GM23338 (cell line): ENCODE measurements around the gene CHD8. TPM values are rescaled to one million over a fixed set of nuclear protein-coding genes. Genes with fewer than 3 reads are reported as not detected.

Source experiments
- ATAC-seq: fragments of 200-7000 bp; cut with Tn5 transposase; 3 replicates; pipeline ENCODE4 v1.9.1; 2020
- DNase-seq: peaks from one replicate; pipeline ENCODE4 v3.0.0-alpha.2; 2015; ENCODE audit warnings: low spot score
- H2AFZ ChIP-seq: fragments of 200-600 bp; sonication (generic); 2 replicates; pipeline ENCODE4 v1.8.0; 2016; ENCODE audit warnings: antibody characterized with exemption, mild to moderate bottlenecking, moderate library complexity
- H3F3A ChIP-seq: fragments of 200-600 bp; sonication (generic); replicated peaks from 2 replicates; pipeline ENCODE4 v1.8.0; 2017; ENCODE audit warnings: antibody characterized with exemption, mixed run types, low read depth
- H3K27ac ChIP-seq: fragments of 200-600 bp; sonication (generic); 2 replicates; pipeline ENCODE4 v1.6.1; 2016; ENCODE audit warnings: low read depth
- H3K27me3 ChIP-seq: fragments of 200-600 bp; sonication (generic); 2 replicates; pipeline ENCODE4 v1.8.0; 2016; ENCODE audit warnings: mild to moderate bottlenecking, mixed run types, moderate library complexity; ENCODE audit not compliant: insufficient read depth
- H3K36me3 ChIP-seq: fragments of 200-600 bp; sonication (generic); 2 replicates; pipeline ENCODE4 v1.8.0; 2016; ENCODE audit warnings: mild to moderate bottlenecking; ENCODE audit not compliant: insufficient read depth
- H3K4me1 ChIP-seq: fragments of 200-600 bp; sonication (generic); 2 replicates; pipeline ENCODE4 v1.8.0; 2016; ENCODE audit warnings: mild to moderate bottlenecking, moderate library complexity; ENCODE audit not compliant: insufficient read depth
- H3K4me2 ChIP-seq: fragments of 200-600 bp; sonication (generic); 2 replicates; pipeline ENCODE4 v1.7.1; 2017; ENCODE audit warnings: mixed run types
- H3K4me3 ChIP-seq: fragments of 200-600 bp; sonication (generic); 2 replicates; pipeline ENCODE4 v1.6.1; 2016; ENCODE audit warnings: mixed run types
- H3K79me2 ChIP-seq: fragments of 200-600 bp; sonication (generic); replicated peaks from 2 replicates; pipeline ENCODE4 v1.8.0; 2017; ENCODE audit warnings: mild to moderate bottlenecking; ENCODE audit not compliant: insufficient read depth
- H3K9me2 ChIP-seq: fragments of 200-600 bp; sonication (generic); 2 replicates; pipeline ENCODE4 v1.8.0; 2017; ENCODE audit not compliant: insufficient read depth
- H4K20me1 ChIP-seq: fragments of 200-600 bp; sonication (generic); replicated peaks from 2 replicates; pipeline ENCODE4 v1.8.0; 2017; ENCODE audit warnings: mild to moderate bottlenecking; ENCODE audit not compliant: insufficient read depth
- H3K27ac Mint-ChIP-seq: 2 replicates; pipeline ENCODE4 v1.8.0; 2020; ENCODE audit warnings: inconsistent platforms, mild to moderate bottlenecking, moderate library complexity, mixed read lengths
- H3K27me3 Mint-ChIP-seq: 3 replicates; pipeline ENCODE4 v1.8.0; 2022; ENCODE audit warnings: low read depth, mild to moderate bottlenecking, moderate library complexity, mixed read lengths, inconsistent platforms; ENCODE audit not compliant: insufficient read depth, poor library complexity
- H3K36me3 Mint-ChIP-seq: 3 replicates; pipeline ENCODE4 v1.8.0; 2021; ENCODE audit warnings: low read depth, mild to moderate bottlenecking, inconsistent platforms, moderate library complexity, mixed read lengths
- H3K4me1 Mint-ChIP-seq: 3 replicates; pipeline ENCODE4 v1.8.0; 2020; ENCODE audit warnings: mild to moderate bottlenecking, inconsistent platforms, mixed read lengths
- H3K4me3 Mint-ChIP-seq: 3 replicates; pipeline ENCODE4 v1.8.0; 2021; ENCODE audit warnings: moderate library complexity, mild to moderate bottlenecking, inconsistent platforms, mixed read lengths
- H3K9me3 Mint-ChIP-seq: 3 replicates; pipeline ENCODE4 v1.8.0; 2020; ENCODE audit warnings: moderate library complexity, mild to moderate bottlenecking, inconsistent platforms, mixed read lengths
- CREB1 ChIP-seq: fragments of 250-450 bp; sonication (Bioruptor Pico); IDR thresholded peaks from 2 replicates; pipeline ENCODE4 v1.5.0; 2020; ENCODE audit warnings: low read depth, mild to moderate bottlenecking, moderate library complexity
- EZH2 ChIP-seq: fragments of 200-600 bp; sonication (generic); IDR thresholded peaks from one replicate; pipeline ENCODE4 v1.8.0; 2017; ENCODE audit warnings: antibody characterized with exemption, mild to moderate bottlenecking, low read depth; ENCODE audit not compliant: unreplicated experiment
- EZH2phosphoT487 ChIP-seq: fragments of 200-600 bp; sonication (generic); IDR thresholded peaks from one replicate; pipeline ENCODE4 v1.8.1; 2018; ENCODE audit warnings: antibody characterized with exemption; ENCODE audit not compliant: unreplicated experiment
- JUNB ChIP-seq: IDR thresholded peaks from one replicate; pipeline ENCODE4 v1.6.1; 2016; ENCODE audit warnings: antibody characterized with exemption; ENCODE audit not compliant: unreplicated experiment
- NANOG ChIP-seq: IDR thresholded peaks from 2 replicates; pipeline ENCODE4 v1.6.1; 2016; ENCODE audit warnings: antibody characterized with exemption, borderline replicate concordance
- POLR2AphosphoS5 ChIP-seq: IDR thresholded peaks from 2 replicates; pipeline ENCODE4 v1.6.1; 2016; ENCODE audit warnings: antibody characterized with exemption, low read depth
- STAT1 ChIP-seq: IDR thresholded peaks from one replicate; pipeline ENCODE4 v1.6.1; 2016; ENCODE audit warnings: antibody characterized with exemption; ENCODE audit not compliant: unreplicated experiment
- ZNF114 ChIP-seq: fragments of 250-450 bp; sonication (Bioruptor Pico); IDR thresholded peaks from 2 replicates; pipeline ENCODE4 v1.5.0; 2020; ENCODE audit warnings: mild to moderate bottlenecking, moderate library complexity
- ZNF331 ChIP-seq: fragments of 250-450 bp; sonication (Bioruptor Pico); IDR thresholded peaks from 2 replicates; pipeline ENCODE4 v1.5.0; 2020; ENCODE audit warnings: low read depth, mild to moderate bottlenecking, moderate library complexity
- polyA plus RNA-seq: library from polyadenylated mRNA; unstranded; fragments of >200 nt; fragmentation: Nextera tagmentation; extraction: Ambion mirVana; gene quantifications from 2 replicates; pipeline ENCODE4 v1.2.1, GENCODE V29; 2016
- total RNA-seq: library from RNA; depleted of rRNA; stranded (reverse); fragments of >200 nt; shearing (Covaris generic); gene quantifications from 2 replicates; pipeline ENCODE4 v1.2.3, GENCODE V29; 2014
- TF ChIP-seq, protein P1 (sequence below): IDR thresholded peaks from 2 replicates; pipeline ENCODE4 v1.6.1; 2016; ENCODE audit warnings: antibody characterized with exemption
- TF ChIP-seq, protein P2 (sequence below): IDR thresholded peaks from one replicate; pipeline ENCODE4 v1.6.1; 2018; ENCODE audit warnings: antibody characterized with exemption; ENCODE audit not compliant: unreplicated experiment

The CHD8 gene
- total and polyA plus RNA-seq, 2 experiments from 2014 or later, result 96.2 to 129 TPM

DNA sequence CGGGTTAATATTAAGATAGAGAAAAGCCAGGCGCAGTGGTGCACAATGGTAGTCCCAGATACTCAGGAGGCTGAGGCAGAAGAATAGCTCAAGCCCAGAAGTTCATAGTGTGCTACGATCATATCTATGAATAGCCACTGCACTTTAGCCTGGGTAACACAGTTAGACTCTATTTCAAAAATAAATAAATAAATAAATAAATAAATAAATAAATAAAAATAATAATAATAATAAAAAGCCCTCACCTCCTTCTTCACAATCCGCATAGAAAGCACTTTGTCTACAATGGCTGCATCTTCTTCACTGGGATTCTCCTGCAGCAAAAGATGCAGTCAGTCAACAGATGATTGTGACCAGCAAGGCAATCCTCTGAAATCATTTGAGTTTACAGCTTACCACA is 40.6 kb downstream of the CHD8 start:
- no peaks in the 10 kb centered on the region for H3K9me2 ChIP-seq
- H3K36me3 Mint-ChIP-seq, result peaks cover 87% of the 10 kb centered on the region
- no peak overlapping the region for H3K27ac Mint-ChIP-seq
- ATAC-seq (no peak), DNase-seq (no peak)
- 0 out of 2 replicates have a peak, but pooled peaks cover 5% of the 10 kb centered on the region for H3K79me2 ChIP-seq
- H2AFZ ChIP-seq, result no peak overlapping the region
- no peaks in the 10 kb centered on the region for H3K27me3 ChIP-seq
- no peaks in the 10 kb centered on the region; the same call in 2 of the 3 replicates for H3K9me3 Mint-ChIP-seq
- peaks cover 73% of the 10 kb centered on the region for H3K36me3 ChIP-seq
- TF ChIP-seq CREB1 (CRISPR knock-in tag) (no peak), EZH2phosphoT487 (no peak), EZH2 (no peak), STAT1 (no peak), ZNF331 (CRISPR knock-in tag) (no peak), NANOG (no peak), ZNF114 (CRISPR knock-in tag) (no peak), JUNB (no peak), POLR2AphosphoS5 (no peak)
- TF ChIP-seq, protein P1, sequence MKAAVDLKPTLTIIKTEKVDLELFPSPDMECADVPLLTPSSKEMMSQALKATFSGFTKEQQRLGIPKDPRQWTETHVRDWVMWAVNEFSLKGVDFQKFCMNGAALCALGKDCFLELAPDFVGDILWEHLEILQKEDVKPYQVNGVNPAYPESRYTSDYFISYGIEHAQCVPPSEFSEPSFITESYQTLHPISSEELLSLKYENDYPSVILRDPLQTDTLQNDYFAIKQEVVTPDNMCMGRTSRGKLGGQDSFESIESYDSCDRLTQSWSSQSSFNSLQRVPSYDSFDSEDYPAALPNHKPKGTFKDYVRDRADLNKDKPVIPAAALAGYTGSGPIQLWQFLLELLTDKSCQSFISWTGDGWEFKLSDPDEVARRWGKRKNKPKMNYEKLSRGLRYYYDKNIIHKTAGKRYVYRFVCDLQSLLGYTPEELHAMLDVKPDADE, result no peak
- TF ChIP-seq, protein P2, sequence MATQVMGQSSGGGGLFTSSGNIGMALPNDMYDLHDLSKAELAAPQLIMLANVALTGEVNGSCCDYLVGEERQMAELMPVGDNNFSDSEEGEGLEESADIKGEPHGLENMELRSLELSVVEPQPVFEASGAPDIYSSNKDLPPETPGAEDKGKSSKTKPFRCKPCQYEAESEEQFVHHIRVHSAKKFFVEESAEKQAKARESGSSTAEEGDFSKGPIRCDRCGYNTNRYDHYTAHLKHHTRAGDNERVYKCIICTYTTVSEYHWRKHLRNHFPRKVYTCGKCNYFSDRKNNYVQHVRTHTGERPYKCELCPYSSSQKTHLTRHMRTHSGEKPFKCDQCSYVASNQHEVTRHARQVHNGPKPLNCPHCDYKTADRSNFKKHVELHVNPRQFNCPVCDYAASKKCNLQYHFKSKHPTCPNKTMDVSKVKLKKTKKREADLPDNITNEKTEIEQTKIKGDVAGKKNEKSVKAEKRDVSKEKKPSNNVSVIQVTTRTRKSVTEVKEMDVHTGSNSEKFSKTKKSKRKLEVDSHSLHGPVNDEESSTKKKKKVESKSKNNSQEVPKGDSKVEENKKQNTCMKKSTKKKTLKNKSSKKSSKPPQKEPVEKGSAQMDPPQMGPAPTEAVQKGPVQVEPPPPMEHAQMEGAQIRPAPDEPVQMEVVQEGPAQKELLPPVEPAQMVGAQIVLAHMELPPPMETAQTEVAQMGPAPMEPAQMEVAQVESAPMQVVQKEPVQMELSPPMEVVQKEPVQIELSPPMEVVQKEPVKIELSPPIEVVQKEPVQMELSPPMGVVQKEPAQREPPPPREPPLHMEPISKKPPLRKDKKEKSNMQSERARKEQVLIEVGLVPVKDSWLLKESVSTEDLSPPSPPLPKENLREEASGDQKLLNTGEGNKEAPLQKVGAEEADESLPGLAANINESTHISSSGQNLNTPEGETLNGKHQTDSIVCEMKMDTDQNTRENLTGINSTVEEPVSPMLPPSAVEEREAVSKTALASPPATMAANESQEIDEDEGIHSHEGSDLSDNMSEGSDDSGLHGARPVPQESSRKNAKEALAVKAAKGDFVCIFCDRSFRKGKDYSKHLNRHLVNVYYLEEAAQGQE, result no peak
- no peak overlapping the region for H3K4me2 ChIP-seq
- peaks cover 16% of the 10 kb centered on the region; the same call in 1 of the 2 replicates for H3F3A ChIP-seq
- H3K4me1 ChIP-seq, result no peaks in the 10 kb centered on the region
- H3K27me3 Mint-ChIP-seq, result peaks cover 7% of the 10 kb centered on the region
- H4K20me1 ChIP-seq, result peaks cover 15% of the 10 kb centered on the region
- H3K4me3 Mint-ChIP-seq, result no peak overlapping the region
- H3K4me1 Mint-ChIP-seq, result no peaks in the 10 kb centered on the region
- no peak overlapping the region for H3K27ac ChIP-seq
- no peak overlapping the region for H3K4me3 ChIP-seq

- DNase-seq (no peak), ATAC-seq (no peak)
- peaks cover 13% of the 10 kb centered on the region; the same call in 1 of the 2 replicates for H3F3A ChIP-seq
- H3K27ac ChIP-seq, result no peak overlapping the region
- no peaks in the 10 kb centered on the region for H3K27me3 ChIP-seq
- Mint-ChIP-seq H3K4me3 (no peak overlapping the region), H3K36me3 (peaks cover 87% of the 10 kb centered on the region), H3K27ac (no peak overlapping the region), H3K9me3 (no peaks in the 10 kb centered on the region; the same call in 2 of the 3 replicates), H3K27me3 (peaks cover 7% of the 10 kb centered on the region), H3K4me1 (no peaks in the 10 kb centered on the region)
- H3K36me3 ChIP-seq, result peaks cover 76% of the 10 kb centered on the region
- peaks cover 18% of the 10 kb centered on the region for H4K20me1 ChIP-seq
- H3K4me3 ChIP-seq, result no peak overlapping the region
- no peak overlapping the region for H2AFZ ChIP-seq
- H3K79me2 ChIP-seq, result 0 out of 2 replicates have a peak, but pooled peaks cover 5% of the 10 kb centered on the region
- no peak overlapping the region for H3K4me2 ChIP-seq
- no peaks in the 10 kb centered on the region for H3K4me1 ChIP-seq
- no peaks in the 10 kb centered on the region for H3K9me2 ChIP-seq
- no peak for TF ChIP-seq EZH2phosphoT487
- TF ChIP-seq, protein P2, result no peak
Observed at GRCh38 chr14:21414137-21414631, 41.7 kb downstream of the CHD8 start.
